Measurements from ENCODE around the gene CAD. TPM values are rescaled to one million over a fixed set of nuclear protein-coding genes. Genes with fewer than 3 reads are reported as not detected.

Gene CAD
- total and polyA plus RNA-seq, 9 of the 15 experiments (the other 6 are each of a cell fraction or from before 2014, with no cell fraction given): 7.5 to 126 (median 33.7) TPM

GRCh38 chr2:27216416-27217137 lies 592 bp upstream of the CAD start:
- FAIRE-seq: no peak
- no peak for DNase-seq (ENCODE audit: extremely low read depth in 1 of 4, low spot score in 3 of 4)
- intact Hi-C loops (cut with micrococcal nuclease) (no loop called here), in situ Hi-C loops (cut with MboI) (no loop called here)
- peak overlapping the region; percentile 81 for H3K4me2 ChIP-seq (ENCODE audit: insufficient read depth, low read length)
- no peaks in the 10 kb centered on the region for H3K9me3 ChIP-seq (replicated peaks; ENCODE audit: control insufficient read depth, insufficient read depth, low read depth, low read length)
- peak overlapping the region; percentile 91 for H3K27ac ChIP-seq (ENCODE audit: extremely low read depth, low read depth, low read length)
- POLR2A ChIA-PET: interaction anchor here (0.5 to 2.9 kb wide), 7 partner anchors 16 to 228 kb away, joined by 3 to 12 read pairs (median 3); no protein-coding TSS in a partner anchor
- H3K9ac ChIP-seq (ENCODE audit: insufficient read depth in 1 of 2, low read depth in 2 of 2, low read length in 2 of 2): peak overlapping the region; percentile 94 to 100
- H3K4me1 ChIP-seq (replicated peaks in 1 of 2; ENCODE audit: control insufficient read depth in 2 of 2, insufficient read depth in 2 of 2, low read length in 2 of 2): peaks cover 22 to 25% of the 10 kb centered on the region in 2 experiments
- peak overlapping the region; percentile 86 for H2AFZ ChIP-seq (ENCODE audit: low read depth, low read length)
- H3K4me3 ChIP-seq: peak overlapping the region; percentile 65
- H3K79me2 ChIP-seq (ENCODE audit: control insufficient read depth, insufficient read depth, low read length): peaks cover 56% of the 10 kb centered on the region
- BruUV-seq (replicated peaks): TSS peak; percentile 77
- no peak for ATAC-seq
- CTCF ChIA-PET (ENCODE audit: low intra/inter-chr PET ratio): no interaction called here
- 0 out of 2 replicates have a peak, but pooled peaks have one; percentile 31 for TF ChIP-seq CREB3 (tag; conservative IDR thresholded peaks at IDR 0.05; ENCODE audit: low read depth)
- TF ChIP-seq FUS (optimal IDR thresholded peaks at IDR 0.05; ENCODE audit: low read depth, low read length): no peak
- TF ChIP-seq GTF2B (IDR thresholded peaks at IDR 0.05; ENCODE audit: extremely low read depth, insufficient read length): no peak
- TF ChIP-seq, protein P1, sequence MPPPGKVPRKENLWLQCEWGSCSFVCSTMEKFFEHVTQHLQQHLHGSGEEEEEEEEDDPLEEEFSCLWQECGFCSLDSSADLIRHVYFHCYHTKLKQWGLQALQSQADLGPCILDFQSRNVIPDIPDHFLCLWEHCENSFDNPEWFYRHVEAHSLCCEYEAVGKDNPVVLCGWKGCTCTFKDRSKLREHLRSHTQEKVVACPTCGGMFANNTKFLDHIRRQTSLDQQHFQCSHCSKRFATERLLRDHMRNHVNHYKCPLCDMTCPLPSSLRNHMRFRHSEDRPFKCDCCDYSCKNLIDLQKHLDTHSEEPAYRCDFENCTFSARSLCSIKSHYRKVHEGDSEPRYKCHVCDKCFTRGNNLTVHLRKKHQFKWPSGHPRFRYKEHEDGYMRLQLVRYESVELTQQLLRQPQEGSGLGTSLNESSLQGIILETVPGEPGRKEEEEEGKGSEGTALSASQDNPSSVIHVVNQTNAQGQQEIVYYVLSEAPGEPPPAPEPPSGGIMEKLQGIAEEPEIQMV (tag; conservative IDR thresholded peaks at IDR 0.05; ENCODE audit: low read depth): 0 out of 2 replicates have a peak, but pooled peaks have one; percentile 4
- TF ChIP-seq FOSL1 (tag; conservative IDR thresholded peaks at IDR 0.05): no peak
- 0 out of 2 replicates have a peak, but pooled peaks have one; percentile 17 for TF ChIP-seq EHMT2 (IDR thresholded peaks at IDR 0.05)
- no peak for TF ChIP-seq EGR1 (conservative IDR thresholded peaks at IDR 0.05)
- peak; percentile 67 for TF ChIP-seq RFX1 (IDR thresholded peaks at IDR 0.05)
- no peak for TF ChIP-seq ERF (CRISPR knock-in tag; IDR thresholded peaks at IDR 0.05)
- TF ChIP-seq TAF7 (tag; IDR thresholded peaks at IDR 0.05): 0 out of 2 replicates have a peak, but pooled peaks have one; percentile 24
- no peak for TF ChIP-seq ESRRA (IDR thresholded peaks at IDR 0.05; ENCODE audit: borderline replicate concordance, low read depth)
- TF ChIP-seq MXI1 (IDR thresholded peaks at IDR 0.05; ENCODE audit: low read depth, low read length): no peak
- H3K27me3 ChIP-seq (ENCODE audit: control insufficient read depth in 2 of 2, insufficient read depth in 2 of 2, low read length in 2 of 2): no peaks in the 10 kb centered on the region
- no peaks in the 10 kb centered on the region for H4K20me1 ChIP-seq (replicated peaks; ENCODE audit: control insufficient read depth, insufficient read depth, low read length)
- H3K9me1 ChIP-seq (ENCODE audit: control insufficient read depth, insufficient read depth, low read length): no peaks in the 10 kb centered on the region
- 63% methylated on average over 13 of the region's 13 CpGs for WGBS (ENCODE audit: insufficient coverage, low coverage, missing lambda C conversion rate)
- H3K36me3 ChIP-seq (ENCODE audit: control insufficient read depth, insufficient read depth, low read length): peaks cover 61% of the 10 kb centered on the region
